Neural cell (in vitro differentiated cells): Measurements from ENCODE around the gene BCAT1. TPM values are rescaled to one million over a fixed set of nuclear protein-coding genes. Genes with fewer than 3 reads are reported as not detected.

Source experiments
- H2AFZ ChIP-seq: fragments of 200-600, 300-800 bp; sonication (generic), shearing (Covaris generic); 2 replicates; pipeline ENCODE4 v1.6.0; 2014; ENCODE audit warnings: low read depth, mild to moderate bottlenecking, antibody characterized with exemption, low read length, moderate library complexity
- H3F3A ChIP-seq: fragments of 200-600 bp; shearing (Covaris generic); 2 replicates; pipeline ENCODE4 v1.6.1; 2016; ENCODE audit warnings: mild to moderate bottlenecking, moderate library complexity, mixed read lengths, antibody characterized with exemption, low read length; ENCODE audit not compliant: insufficient read depth, poor library complexity, severe bottlenecking
- H3K27ac ChIP-seq: fragments of 200-600, 300-800 bp; sonication (generic), shearing (Covaris generic); 2 replicates; pipeline ENCODE4 v1.5.1; 2014; ENCODE audit warnings: mild to moderate bottlenecking, low read length, moderate library complexity
- H3K27me3 ChIP-seq: fragments of 300-800, 200-600 bp; sonication (generic), shearing (Covaris generic); 2 replicates; pipeline ENCODE4 v1.6.0; 2014; ENCODE audit warnings: mild to moderate bottlenecking, low read depth, low read length, moderate library complexity; ENCODE audit not compliant: insufficient read depth
- H3K36me3 ChIP-seq: fragments of 300-800, 200-600 bp; sonication (generic), shearing (Covaris generic); 2 replicates; pipeline ENCODE4 v1.5.1; 2014; ENCODE audit warnings: mild to moderate bottlenecking, antibody characterized with exemption, low read length, moderate library complexity; ENCODE audit not compliant: insufficient read depth
- H3K4me2 ChIP-seq: fragments of 300-800, 200-600 bp; sonication (generic), shearing (Covaris generic); 2 replicates; pipeline ENCODE4 v1.6.0; 2014; ENCODE audit warnings: mild to moderate bottlenecking, low read length
- H3K4me3 ChIP-seq: fragments of 300-800, 200-600 bp; sonication (generic), shearing (Covaris generic); 2 replicates; pipeline ENCODE4 v1.5.1; 2014; ENCODE audit warnings: mild to moderate bottlenecking, low read length, moderate library complexity
- H3K79me2 ChIP-seq: fragments of 200-600 bp; shearing (Covaris generic); replicated peaks from 2 replicates; pipeline ENCODE4 v1.6.0; 2014; ENCODE audit warnings: mild to moderate bottlenecking, low read length, moderate library complexity; ENCODE audit not compliant: insufficient read depth
- H3K9ac ChIP-seq: fragments of 300-800, 200-600 bp; sonication (generic), shearing (Covaris generic); 2 replicates; pipeline ENCODE4 v1.6.1; 2016; ENCODE audit warnings: mild to moderate bottlenecking, low read length, mixed read lengths
- H3K9me2 ChIP-seq: fragments of 200-600 bp; shearing (Covaris generic); 2 replicates; pipeline ENCODE4 v1.6.1; 2016; ENCODE audit warnings: mild to moderate bottlenecking, low read length, mixed read lengths; ENCODE audit not compliant: insufficient read depth
- H3K9me3 ChIP-seq: fragments of 200-600, 300-800 bp; sonication (generic), shearing (Covaris generic); 2 replicates; pipeline ENCODE4 v1.6.1; 2016; ENCODE audit warnings: mild to moderate bottlenecking, mixed run types, low read length, moderate library complexity, mixed read lengths
- H4K20me1 ChIP-seq: fragments of 200-600 bp; shearing (Covaris generic); 2 replicates; pipeline ENCODE4 v1.6.1; 2016; ENCODE audit warnings: mild to moderate bottlenecking, mixed run types; ENCODE audit not compliant: insufficient read depth
- EP300 ChIP-seq: fragments of 450-650 bp; conservative IDR thresholded peaks from 2 replicates; pipeline ENCODE4 v1.6.1; 2014; ENCODE audit warnings: antibody characterized with exemption, mild to moderate bottlenecking, moderate library complexity; ENCODE audit not compliant: poor library complexity, severe bottlenecking
- EZH2 ChIP-seq: fragments of 200-600, 300-800 bp; shearing (Covaris generic), sonication (generic); IDR thresholded peaks from 2 replicates; pipeline ENCODE4 v1.6.1; 2014; ENCODE audit warnings: antibody characterized with exemption, low read length, borderline replicate concordance, mild to moderate bottlenecking; ENCODE audit not compliant: insufficient read depth, poor library complexity, severe bottlenecking
- MXI1 ChIP-seq: fragments of 450-650 bp; conservative IDR thresholded peaks from 2 replicates; pipeline ENCODE4 v1.6.1; 2014; ENCODE audit warnings: antibody characterized with exemption, mild to moderate bottlenecking; ENCODE audit not compliant: poor library complexity, severe bottlenecking
- POLR2AphosphoS5 ChIP-seq: IDR thresholded peaks from 2 replicates; pipeline ENCODE4 v1.6.1; 2012
- RAD21 ChIP-seq: fragments of 450-650 bp; conservative IDR thresholded peaks from 2 replicates; pipeline ENCODE4 v1.6.1; 2014; ENCODE audit warnings: antibody characterized with exemption, mild to moderate bottlenecking, moderate library complexity
- SMC3 ChIP-seq: fragments of 450-650 bp; conservative IDR thresholded peaks from 2 replicates; pipeline ENCODE4 v1.6.1; 2014; ENCODE audit warnings: antibody characterized with exemption, mild to moderate bottlenecking, moderate library complexity; ENCODE audit not compliant: poor library complexity
- TAF1 ChIP-seq: IDR thresholded peaks from 2 replicates; pipeline ENCODE4 v1.6.1; 2012; ENCODE audit warnings: low read depth
- polyA minus RNA-seq: library from RNA; depleted of rRNA, polyadenylated mRNA; stranded (reverse); fragments of >200 nt; gene quantifications from 2 replicates; pipeline ENCODE4 v1.2.3, GENCODE V29; 2014
- polyA plus RNA-seq: library from polyadenylated mRNA; depleted of rRNA; stranded (reverse); fragments of >200 nt; gene quantifications from 2 replicates; pipeline ENCODE4 v1.2.3, GENCODE V29; 2014
- TF ChIP-seq, protein P1 (sequence below): fragments of 450-650 bp; IDR thresholded peaks from 2 replicates; pipeline ENCODE4 v1.5.1; 2014; ENCODE audit warnings: antibody characterized with exemption, mild to moderate bottlenecking, moderate library complexity; ENCODE audit not compliant: poor library complexity, severe bottlenecking
- TF ChIP-seq, protein P2 (sequence below): IDR thresholded peaks from 2 replicates; pipeline ENCODE4 v1.6.1; 2012; ENCODE audit warnings: borderline replicate concordance

BCAT1 gene, protein sequence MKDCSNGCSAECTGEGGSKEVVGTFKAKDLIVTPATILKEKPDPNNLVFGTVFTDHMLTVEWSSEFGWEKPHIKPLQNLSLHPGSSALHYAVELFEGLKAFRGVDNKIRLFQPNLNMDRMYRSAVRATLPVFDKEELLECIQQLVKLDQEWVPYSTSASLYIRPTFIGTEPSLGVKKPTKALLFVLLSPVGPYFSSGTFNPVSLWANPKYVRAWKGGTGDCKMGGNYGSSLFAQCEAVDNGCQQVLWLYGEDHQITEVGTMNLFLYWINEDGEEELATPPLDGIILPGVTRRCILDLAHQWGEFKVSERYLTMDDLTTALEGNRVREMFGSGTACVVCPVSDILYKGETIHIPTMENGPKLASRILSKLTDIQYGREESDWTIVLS
- polyA plus RNA-seq (26.1 and 31.3 TPM in 2 replicates), polyA minus RNA-seq (90.4 and 91.5 TPM in 2 replicates)

DNA sequence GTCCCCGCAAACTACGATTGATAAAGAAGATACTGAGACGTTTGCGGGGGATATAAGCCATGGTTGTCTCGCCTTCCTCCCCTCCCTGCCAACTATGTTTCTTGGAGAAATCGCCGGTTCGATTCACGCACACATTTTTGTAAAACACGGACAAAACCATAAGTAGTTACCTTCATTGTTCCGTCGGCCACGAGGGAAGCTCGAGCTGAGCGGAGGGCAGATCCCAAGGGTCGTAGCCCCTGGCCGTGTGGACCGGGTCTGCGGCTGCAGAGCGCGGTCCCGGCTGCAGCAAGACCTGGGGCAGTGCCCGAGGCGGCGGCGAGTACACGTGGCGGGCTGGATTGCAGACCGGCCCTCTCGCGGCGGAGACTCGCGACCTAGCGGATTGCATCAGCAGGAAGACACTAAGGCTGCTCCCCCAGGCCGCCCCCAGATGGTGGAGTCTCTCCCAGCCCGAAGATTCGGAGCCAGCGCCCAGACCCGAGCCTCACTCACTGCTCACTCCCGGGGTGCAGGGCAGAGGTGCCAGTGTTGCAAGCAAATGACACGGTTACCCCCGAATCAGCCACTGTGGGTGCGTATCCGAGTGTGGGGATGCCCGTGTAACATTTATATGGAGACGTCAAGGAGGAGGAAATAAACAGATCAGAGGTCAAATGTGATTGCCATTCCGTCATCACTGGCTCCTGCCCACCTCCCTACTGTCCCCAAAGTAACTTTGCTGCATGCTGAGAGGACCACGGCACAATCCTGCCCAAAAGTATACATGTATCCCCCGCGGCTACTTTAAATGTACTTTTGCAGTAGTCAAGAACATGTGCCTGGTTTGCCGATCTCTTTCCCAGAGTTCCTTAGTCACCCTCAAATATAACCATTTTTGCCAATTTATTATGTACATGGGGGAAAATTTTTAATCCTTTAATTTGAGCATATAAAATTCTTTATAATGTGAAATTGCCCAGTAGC is at the start of gene BCAT1:
Gene BCAT1, minus strand, starts transcription at position 345 of the 966 bp plus-strand sequence. Its CDS starts 169 bp downstream, at position 176.
- peaks cover 2% of the 10 kb centered on the region for H3F3A ChIP-seq
- H3K4me2 ChIP-seq = peak within 1 kb of the TSS; percentile 74
- H3K9me2 ChIP-seq = no peaks in the 10 kb centered on the region
- peaks cover 22% of the 10 kb centered on the region for H3K27me3 ChIP-seq
- peak within 1 kb of the TSS; percentile 83 for H3K4me3 ChIP-seq
- TF ChIP-seq MXI1 = peak; percentile 82
- TF ChIP-seq, protein P1, sequence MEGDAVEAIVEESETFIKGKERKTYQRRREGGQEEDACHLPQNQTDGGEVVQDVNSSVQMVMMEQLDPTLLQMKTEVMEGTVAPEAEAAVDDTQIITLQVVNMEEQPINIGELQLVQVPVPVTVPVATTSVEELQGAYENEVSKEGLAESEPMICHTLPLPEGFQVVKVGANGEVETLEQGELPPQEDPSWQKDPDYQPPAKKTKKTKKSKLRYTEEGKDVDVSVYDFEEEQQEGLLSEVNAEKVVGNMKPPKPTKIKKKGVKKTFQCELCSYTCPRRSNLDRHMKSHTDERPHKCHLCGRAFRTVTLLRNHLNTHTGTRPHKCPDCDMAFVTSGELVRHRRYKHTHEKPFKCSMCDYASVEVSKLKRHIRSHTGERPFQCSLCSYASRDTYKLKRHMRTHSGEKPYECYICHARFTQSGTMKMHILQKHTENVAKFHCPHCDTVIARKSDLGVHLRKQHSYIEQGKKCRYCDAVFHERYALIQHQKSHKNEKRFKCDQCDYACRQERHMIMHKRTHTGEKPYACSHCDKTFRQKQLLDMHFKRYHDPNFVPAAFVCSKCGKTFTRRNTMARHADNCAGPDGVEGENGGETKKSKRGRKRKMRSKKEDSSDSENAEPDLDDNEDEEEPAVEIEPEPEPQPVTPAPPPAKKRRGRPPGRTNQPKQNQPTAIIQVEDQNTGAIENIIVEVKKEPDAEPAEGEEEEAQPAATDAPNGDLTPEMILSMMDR = no peak
- peak; percentile 39 for TF ChIP-seq POLR2AphosphoS5
- no peak for TF ChIP-seq TAF1
- no peak for TF ChIP-seq SMC3
- TF ChIP-seq RAD21 = peak; percentile 21
- no peak for TF ChIP-seq EP300
- TF ChIP-seq EZH2 = no peak
- TF ChIP-seq, protein P2, sequence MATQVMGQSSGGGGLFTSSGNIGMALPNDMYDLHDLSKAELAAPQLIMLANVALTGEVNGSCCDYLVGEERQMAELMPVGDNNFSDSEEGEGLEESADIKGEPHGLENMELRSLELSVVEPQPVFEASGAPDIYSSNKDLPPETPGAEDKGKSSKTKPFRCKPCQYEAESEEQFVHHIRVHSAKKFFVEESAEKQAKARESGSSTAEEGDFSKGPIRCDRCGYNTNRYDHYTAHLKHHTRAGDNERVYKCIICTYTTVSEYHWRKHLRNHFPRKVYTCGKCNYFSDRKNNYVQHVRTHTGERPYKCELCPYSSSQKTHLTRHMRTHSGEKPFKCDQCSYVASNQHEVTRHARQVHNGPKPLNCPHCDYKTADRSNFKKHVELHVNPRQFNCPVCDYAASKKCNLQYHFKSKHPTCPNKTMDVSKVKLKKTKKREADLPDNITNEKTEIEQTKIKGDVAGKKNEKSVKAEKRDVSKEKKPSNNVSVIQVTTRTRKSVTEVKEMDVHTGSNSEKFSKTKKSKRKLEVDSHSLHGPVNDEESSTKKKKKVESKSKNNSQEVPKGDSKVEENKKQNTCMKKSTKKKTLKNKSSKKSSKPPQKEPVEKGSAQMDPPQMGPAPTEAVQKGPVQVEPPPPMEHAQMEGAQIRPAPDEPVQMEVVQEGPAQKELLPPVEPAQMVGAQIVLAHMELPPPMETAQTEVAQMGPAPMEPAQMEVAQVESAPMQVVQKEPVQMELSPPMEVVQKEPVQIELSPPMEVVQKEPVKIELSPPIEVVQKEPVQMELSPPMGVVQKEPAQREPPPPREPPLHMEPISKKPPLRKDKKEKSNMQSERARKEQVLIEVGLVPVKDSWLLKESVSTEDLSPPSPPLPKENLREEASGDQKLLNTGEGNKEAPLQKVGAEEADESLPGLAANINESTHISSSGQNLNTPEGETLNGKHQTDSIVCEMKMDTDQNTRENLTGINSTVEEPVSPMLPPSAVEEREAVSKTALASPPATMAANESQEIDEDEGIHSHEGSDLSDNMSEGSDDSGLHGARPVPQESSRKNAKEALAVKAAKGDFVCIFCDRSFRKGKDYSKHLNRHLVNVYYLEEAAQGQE = no peak
- H3K79me2 ChIP-seq = peaks cover 35% of the 10 kb centered on the region
- H4K20me1 ChIP-seq = no peaks in the 10 kb centered on the region
- H2AFZ ChIP-seq = peak within 1 kb of the TSS; percentile 73
- H3K36me3 ChIP-seq = no peaks in the 10 kb centered on the region
- H3K9ac ChIP-seq = peak within 1 kb of the TSS; percentile 59
- H3K9me3 ChIP-seq = no peaks in the 10 kb centered on the region
- no peak within 1 kb of the TSS for H3K27ac ChIP-seq

DNA sequence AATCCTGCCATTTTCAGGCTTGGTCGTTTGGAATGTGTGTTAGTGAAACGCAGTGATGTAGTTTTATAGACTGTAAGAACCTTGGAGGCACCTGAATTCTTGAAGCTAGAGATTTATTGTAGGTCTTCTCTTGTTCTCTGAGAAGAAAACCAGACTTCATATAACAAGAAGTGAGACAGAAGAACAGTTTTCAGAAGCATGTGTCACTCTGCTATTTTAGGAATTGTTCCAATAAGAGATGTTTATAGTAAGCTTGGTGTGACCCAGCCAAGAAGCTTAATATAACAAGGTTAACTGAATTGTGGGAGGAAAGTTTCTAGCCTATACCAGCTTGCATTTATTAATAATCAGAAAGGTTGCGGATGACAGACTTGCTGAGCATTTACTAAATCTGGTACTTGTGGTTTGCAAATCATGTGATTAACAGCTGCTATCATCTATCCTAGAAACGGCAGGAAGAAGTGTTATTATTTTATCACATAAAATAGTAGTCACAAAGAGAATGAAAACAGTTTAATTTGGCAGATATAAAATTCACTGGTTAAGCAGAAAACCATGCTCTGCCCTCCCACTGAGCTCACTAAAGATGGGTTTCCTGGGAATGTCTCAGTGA is 49.2 kb upstream of the BCAT1 start:
- no peaks in the 10 kb centered on the region for H3K9me2 ChIP-seq
- no peak overlapping the region for H3K4me3 ChIP-seq
- no peaks in the 10 kb centered on the region for H3K79me2 ChIP-seq
- H3K9ac ChIP-seq = no peak overlapping the region
- H3K4me2 ChIP-seq = no peak overlapping the region
- H3K9me3 ChIP-seq = no peaks in the 10 kb centered on the region
- no peak overlapping the region for H3K27ac ChIP-seq
- TF ChIP-seq EP300 (no peak), MXI1 (no peak), POLR2AphosphoS5 (no peak), EZH2 (no peak)
- no peak overlapping the region for H2AFZ ChIP-seq
- no peaks in the 10 kb centered on the region for H3K27me3 ChIP-seq
- no peaks in the 10 kb centered on the region for H3F3A ChIP-seq
- no peaks in the 10 kb centered on the region for H4K20me1 ChIP-seq
- no peaks in the 10 kb centered on the region for H3K36me3 ChIP-seq
